CD4-positive, alpha-beta T cell treated with Interleukin-6 at 100 ng/mL for 8 hours (primary cell): ENCODE measurements around the gene BLVRB.
"Not testable (repeated sequence)": the region's sequence is repeated elsewhere in the genome, so short reads cannot be mapped to it uniquely, and the experiment has no call there.

Experiments
- DNase-seq: peaks from one replicate; pipeline ENCODE4 v3.0.0-alpha.2; 2020; ENCODE audit warnings: mixed read lengths, low spot score

Gene BLVRB

GRCh38 chr19:40486017-40486416, 20.5 kb upstream of the BLVRB start:
- no peak for DNase-seq

- not testable (repeated sequence) for DNase-seq
Observed at GRCh38 chr19:40475878-40476644, 10.5 kb upstream of the BLVRB start.

DNA sequence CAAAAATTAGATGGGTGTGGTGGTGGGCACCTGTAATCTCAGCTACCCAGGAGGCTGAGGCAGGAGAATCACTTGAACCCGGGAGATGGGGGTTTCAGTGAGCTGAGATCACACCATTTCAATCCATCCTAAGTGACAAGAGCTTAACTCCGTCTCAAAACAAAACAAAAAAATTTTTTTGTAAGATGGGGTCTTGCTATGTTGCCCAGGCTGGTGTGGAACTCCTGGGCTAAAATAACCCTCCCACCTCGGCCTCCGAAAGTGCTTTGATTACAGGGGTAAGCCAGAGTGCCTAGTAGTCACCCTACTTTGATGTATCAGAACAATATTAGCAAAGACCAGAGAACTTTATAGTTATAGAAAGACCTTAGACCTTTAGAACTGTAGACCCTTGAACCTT, 9.2 kb upstream of the BLVRB start:
- DNase-seq = no peak

DNA sequence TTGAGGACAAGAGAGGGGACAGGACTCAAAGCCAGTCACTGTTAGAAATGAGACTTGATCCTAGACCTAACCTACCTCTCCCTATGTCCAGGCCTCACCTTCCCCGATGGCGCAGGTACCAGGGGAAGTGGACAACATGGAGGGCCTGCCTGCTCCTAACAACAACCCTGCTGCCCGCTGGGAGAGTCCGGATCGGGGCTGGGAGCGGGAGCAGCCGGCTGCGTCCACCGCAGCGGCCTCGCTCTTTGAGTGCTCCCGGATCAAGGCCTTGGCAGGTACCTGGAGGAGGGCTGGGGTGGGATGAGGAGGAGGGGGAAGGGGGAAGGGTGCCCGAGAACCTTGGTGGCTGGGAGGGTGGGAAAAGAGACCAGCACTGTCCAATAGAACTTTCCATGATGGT, 7.0 kb upstream of the BLVRB start:
- no peak for DNase-seq

GRCh38 chr19:40471111-40471510, 5.6 kb upstream of the BLVRB start:
- no peak for DNase-seq

DNA sequence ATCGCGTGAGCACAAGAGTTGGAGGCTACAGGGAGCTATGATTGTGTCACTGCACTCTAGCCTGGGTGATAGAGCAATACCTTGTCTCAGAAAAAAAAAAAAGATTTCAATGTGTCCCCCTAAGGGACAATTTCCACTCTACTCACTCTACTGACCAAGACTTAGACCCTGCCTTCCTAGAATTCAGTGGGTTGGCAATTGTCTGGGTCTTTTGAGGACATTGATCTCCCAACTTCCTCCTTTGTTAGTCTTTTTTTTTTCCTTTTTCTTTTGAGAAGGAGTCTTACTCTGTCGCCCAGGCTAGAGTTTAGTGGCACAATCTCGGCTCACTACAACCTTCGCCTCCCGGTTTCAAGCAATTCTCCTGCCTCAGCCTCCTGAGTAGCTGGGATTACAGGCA, 3.5 kb upstream of the BLVRB start:
- DNase-seq = no peak

GRCh38 chr19:40466985-40467734, 1.6 kb upstream of the BLVRB start, which contains the start of gene SPTBN4:
Gene SPTBN4 (plus strand): TSS chr19:40467001. CDS start chr19:40472622, 5,621 bp downstream.
- no peak for DNase-seq

DNA sequence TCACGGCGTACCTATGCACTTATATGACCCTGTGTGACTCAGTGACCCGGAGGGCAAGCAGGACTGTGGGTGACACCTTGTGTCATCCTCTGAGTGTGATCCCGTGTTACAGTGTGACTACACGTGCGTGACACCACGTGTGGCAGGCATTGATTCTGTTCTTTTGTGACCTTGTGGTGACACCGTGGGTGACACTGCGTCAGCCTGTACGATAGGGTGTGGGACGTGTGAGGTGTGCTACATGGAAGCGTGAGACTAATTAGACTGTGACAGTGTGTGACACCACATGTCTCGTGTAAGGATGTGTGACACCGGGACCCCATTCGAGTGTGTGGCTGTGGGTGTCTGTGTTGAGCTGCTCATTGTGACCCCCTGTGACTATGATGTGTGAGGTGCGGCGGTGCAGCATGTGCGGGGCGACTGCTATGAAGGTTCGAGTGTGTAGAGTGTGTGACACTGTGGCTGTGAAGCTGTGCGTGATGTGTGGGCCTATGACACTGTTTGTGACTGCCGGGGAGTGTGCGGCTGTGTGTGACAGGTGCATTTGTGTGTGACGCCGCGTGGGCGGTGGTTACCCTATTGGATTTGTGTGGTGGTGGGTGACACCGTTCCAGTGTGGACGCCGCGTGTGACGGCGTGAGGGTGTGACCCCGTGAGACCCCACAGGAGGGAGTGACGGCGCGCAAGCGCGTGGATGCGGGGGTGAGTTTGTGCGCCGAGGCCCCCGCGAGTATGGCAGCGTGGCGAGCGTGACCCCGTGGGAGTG, 857 bp upstream of the BLVRB start:
- DNase-seq = no peak

DNA sequence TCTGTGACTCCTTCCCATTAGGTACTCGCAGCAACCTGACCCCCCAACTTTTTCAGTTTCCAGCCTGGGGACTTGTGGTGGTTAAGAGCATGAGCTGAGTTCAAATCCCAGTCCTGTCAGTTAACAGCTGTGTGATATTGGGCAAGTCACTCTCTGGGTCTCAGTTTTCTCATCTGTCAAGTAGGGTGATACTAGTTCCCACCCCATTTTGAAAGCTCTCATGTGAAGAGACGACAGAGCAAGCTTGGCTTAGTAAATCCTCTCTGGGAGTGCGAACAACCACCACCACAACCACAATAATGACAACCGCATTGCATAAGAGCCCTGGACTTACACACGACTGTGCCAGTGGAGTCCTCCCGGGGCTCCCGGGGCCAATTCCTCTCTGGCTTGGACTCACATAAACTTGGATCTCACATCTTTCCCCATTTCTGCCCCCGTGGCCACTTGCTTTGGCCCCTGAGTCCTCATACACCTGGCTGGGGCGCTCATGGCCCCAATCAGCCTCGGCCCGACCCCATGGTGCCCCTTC, 454 bp downstream of the BLVRB start:
- DNase-seq = no peak

GRCh38 chr19:40464059-40465024, 1.2 kb downstream of the BLVRB start:
- DNase-seq = peak; percentile 59

- not testable (repeated sequence) for DNase-seq
Observed at GRCh38 chr19:40463587-40464037, 1.9 kb downstream of the BLVRB start.

DNA sequence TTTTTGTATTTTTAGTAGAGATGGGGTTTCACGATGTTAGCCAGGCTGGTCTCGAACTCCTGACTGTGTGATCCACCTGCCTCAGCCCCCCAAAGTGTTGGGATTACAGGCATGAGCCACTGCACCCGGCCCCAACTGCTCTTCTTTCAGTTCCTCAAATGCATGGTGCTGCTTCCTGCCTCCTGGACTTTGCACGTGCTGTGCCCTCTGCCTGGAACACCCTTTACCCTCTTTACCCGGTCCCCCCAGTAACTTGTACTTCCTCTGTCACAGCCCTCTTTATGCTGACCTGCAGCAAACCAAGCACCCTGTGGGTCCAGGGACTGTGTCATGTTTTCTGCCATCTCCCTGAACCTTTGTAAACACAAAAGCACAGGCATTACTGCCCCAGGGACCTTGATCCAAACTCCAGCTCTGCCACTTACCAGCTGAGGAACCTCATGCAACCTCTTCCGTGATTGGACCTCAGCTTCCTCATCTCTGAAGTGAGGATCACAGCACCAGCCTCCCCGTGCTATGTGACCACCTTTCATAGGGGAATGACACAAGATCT, 3.8 kb downstream of the BLVRB start:
- no peak for DNase-seq

DNA sequence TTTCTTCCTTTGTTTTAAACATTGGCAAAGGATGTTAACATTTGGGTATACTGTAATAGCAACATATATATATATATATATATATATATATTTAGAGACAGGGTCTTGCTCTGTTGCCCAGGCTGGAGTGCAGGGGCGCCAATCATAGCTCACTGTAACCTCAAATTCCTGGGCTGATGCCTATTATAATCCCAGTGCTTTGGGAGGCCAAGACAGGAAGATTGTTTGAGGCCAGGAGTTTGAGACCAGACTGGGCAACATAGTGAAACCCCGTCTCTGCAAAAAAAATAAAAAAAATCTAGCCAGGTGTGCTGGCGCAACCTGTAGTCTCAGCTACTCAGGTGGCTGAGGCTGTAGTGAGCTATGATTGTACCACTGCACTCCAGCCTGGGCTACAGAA, 5.4 kb downstream of the BLVRB start:
- DNase-seq = no peak

DNA sequence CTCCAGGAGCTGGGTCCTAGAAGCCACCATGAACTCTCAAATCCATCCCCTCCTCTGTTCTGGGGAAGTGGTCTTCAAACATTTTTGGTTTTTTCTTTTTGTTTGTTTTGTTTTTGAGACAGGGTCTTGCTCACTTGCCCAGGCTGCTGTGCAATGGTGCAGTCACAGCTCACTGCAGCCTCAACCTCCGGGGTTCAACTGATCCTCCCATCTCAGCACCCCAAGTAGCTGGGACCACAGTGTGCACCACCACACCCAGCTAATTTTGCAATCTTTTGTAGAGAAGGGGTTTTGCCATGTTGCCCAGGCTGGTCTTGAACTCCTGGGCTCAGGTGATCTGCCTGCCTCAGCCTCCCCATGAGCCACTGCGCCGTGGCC, 7.0 kb downstream of the BLVRB start:
- DNase-seq = no peak

- DNase-seq = no peak
Observed at GRCh38 chr19:40457953-40458596, 7.5 kb downstream of the BLVRB start.

DNA sequence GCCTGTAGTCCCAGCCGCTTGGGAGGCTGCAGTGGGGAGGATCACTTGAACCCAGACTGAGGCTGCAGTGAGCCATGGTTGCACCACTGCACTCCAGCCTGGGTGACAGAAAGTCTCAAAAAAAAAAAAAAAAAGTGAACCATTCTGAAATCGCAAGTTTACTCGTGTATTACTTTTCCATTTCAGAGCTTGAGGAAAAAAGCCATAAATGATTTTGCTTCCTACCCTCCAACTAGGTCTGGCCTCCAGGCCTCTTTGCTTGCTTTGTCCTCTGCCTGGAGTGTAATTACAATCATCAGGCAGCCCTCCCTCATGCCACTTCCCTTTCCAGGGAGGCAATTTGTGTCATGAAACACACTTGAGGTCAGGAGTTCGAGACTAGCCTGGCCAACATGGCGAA, 8.5 kb downstream of the BLVRB start:
- no peak for DNase-seq

GRCh38 chr19:40453943-40454342, 11.6 kb downstream of the BLVRB start:
- not testable (repeated sequence) for DNase-seq

DNA sequence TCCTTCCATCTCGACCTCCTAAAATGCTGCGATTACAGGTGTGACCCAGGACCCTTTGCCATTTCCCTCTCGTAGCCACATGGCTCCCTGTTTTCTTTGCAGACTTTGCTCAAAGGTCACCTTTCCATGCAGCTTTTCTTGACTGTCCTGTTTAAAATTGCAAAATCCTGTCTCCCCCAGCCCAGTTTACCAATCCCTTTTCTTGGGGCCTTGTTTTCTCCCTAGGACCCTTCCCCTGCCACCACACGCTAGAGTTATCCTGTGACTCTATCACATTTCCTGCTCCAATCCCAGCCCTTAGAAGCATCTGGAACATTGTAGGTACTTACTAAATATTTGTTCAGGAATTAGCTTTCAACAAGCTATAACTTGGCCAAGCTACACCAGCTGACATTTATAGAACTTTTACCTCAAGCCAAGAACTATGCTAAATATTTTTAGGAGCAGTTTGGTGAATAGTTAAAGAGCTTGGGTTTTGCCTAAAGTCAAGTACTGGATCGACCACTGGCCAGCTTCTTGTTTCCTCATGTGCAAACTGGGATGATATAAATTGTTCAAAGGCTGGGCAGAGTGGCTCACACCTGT, 12.3 kb downstream of the BLVRB start:
- no peak for DNase-seq

- no peak for DNase-seq
Observed at GRCh38 chr19:40452016-40452415, 13.5 kb downstream of the BLVRB start.

DNA sequence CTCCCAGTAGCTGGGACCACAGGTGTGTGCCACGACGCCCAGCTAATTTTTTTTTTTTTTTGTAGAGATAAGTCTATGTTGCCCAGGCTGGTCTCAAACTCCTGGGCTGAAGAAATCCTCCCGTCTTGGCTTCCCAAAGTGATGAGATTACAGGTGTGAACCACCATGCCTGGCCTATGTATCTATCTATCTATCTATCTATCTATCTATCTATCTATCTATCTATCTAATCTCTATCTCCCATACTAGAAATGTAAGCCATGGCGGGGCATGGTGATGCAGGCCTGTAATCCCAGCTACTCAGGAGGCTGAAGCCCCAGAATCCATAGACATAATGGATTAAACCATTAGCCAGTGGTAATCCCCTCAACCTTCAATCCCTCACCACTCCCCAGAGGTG, 14.9 kb downstream of the BLVRB start:
- no peak for DNase-seq
